HCT116 (cell line): ENCODE results near the gene TTBK1. TPM values are rescaled to one million over a fixed set of nuclear protein-coding genes. Genes with fewer than 3 reads are reported as not detected.

Source experiments
- ATAC-seq: fragments of 200-7000 bp; cut with Tn5 transposase; 2 replicates; pipeline ENCODE4 v1.9.1; 2020; ENCODE audit warnings: mild to moderate bottlenecking, moderate library complexity
- BruUV-seq: library from RNA; stranded (reverse); fragments of 400-500 nt; replicated peaks from 2 replicates; lab custom pipeline; 2021; lab: Mats Ljungman, UMichigan
- CTCF ChIA-PET: fragments of 300-600 bp; sonication (Branson Sonifier 250); formaldehyde crosslinking; loops from one replicate; lab custom pipeline; 2021; ENCODE audit warnings: antibody characterized with exemption; lab: Charles Lee
- POLR2A ChIA-PET: fragments of 300-600, 350-600 bp; sonication (Branson Sonifier 250); formaldehyde crosslinking; loops from one replicate; lab custom pipeline; 2021; ENCODE audit warnings: antibody characterized with exemption; lab: Charles Lee
- RAD21 ChIA-PET, 2 experiments: fragments of 300-600 bp; sonication (Branson Sonifier 250); formaldehyde crosslinking; loops; one replicate each; lab custom pipeline; 2023; ENCODE audit warnings: low total read pairs in 2 of 2; ENCODE audit not compliant: uncharacterized antibody in 2 of 2, unreplicated experiment in 2 of 2, low non-redundant PET in 1 of 2; lab: Charles Lee
- DNase-seq: peaks from one replicate; pipeline ENCODE4 v3.0.0-alpha.2; 2010; ENCODE audit warnings: low read depth, low spot score
- H2AFZ ChIP-seq: fragments of 200-600 bp; shearing (Covaris generic), sonication (generic); 2 replicates; pipeline ENCODE4 v1.6.1; 2017; ENCODE audit warnings: low read depth, mixed run types, mixed read lengths, antibody characterized with exemption, low read length; ENCODE audit not compliant: poor library complexity, severe bottlenecking
- H3K27ac ChIP-seq: 2 replicates; pipeline ENCODE4 v1.5.1; 2012; ENCODE audit warnings: low read depth, low read length
- H3K27me3 ChIP-seq: fragments of 200-600 bp; sonication (generic); 2 replicates; pipeline ENCODE4 v1.6.1; 2016; ENCODE audit warnings: mixed run types, low read length, mixed read lengths; ENCODE audit not compliant: insufficient read depth
- H3K36me3 ChIP-seq, 2 experiments: fragments of 200-500 bp in 1 of 2; fragments of 200-600 bp in 1 of 2; sonication (Bioruptor generic) in 1 of 2; sonication (generic) in 1 of 2; 2 replicates each; pipeline versions ENCODE4 v1.5.1 to v1.6.1; 2014 to 2016; ENCODE audit warnings: low read length in 2 of 2, inconsistent platforms in 1 of 2, mixed read lengths in 1 of 2, mixed run types in 1 of 2; ENCODE audit not compliant: insufficient read depth in 2 of 2, control insufficient read depth in 1 of 2
- H3K4me1 ChIP-seq, 2 experiments: fragments of 200-600 bp in 1 of 2; sonication (generic) in 1 of 2; 2 replicates each; pipeline versions ENCODE4 v1.5.1 to v1.6.1; 2012 to 2017; ENCODE audit warnings: low read length in 2 of 2, inconsistent platforms in 1 of 2, mild to moderate bottlenecking in 1 of 2, mixed read lengths in 1 of 2, mixed run types in 1 of 2, moderate library complexity in 1 of 2; ENCODE audit not compliant: insufficient read depth in 2 of 2, control insufficient read depth in 1 of 2
- H3K4me2 ChIP-seq: fragments of 200-600 bp; sonication (generic); 2 replicates; pipeline ENCODE4 v1.6.1; 2017; ENCODE audit warnings: mixed run types, low read length, mixed read lengths
- H3K4me3 ChIP-seq, 2 experiments: fragments of 200-600 bp in 1 of 2; sonication (generic) in 1 of 2; replicated peaks in 1 of 2; 2 replicates each; pipeline ENCODE4 v1.5.1; 2011 to 2016; ENCODE audit warnings: low read length in 2 of 2, control low read depth in 1 of 2, low read depth in 1 of 2, mild to moderate bottlenecking in 1 of 2, mixed read lengths in 1 of 2, mixed run types in 1 of 2
- H3K79me2 ChIP-seq: fragments of 200-600 bp; sonication (generic); 2 replicates; pipeline ENCODE4 v1.6.1; 2017; ENCODE audit warnings: mild to moderate bottlenecking, mixed run types, low read length, moderate library complexity, mixed read lengths; ENCODE audit not compliant: insufficient read depth
- H3K9ac ChIP-seq: fragments of 200-600 bp; sonication (generic); 2 replicates; pipeline ENCODE4 v1.6.1; 2016; ENCODE audit warnings: low read length, mixed read lengths
- H3K9me2 ChIP-seq: fragments of 200-600 bp; sonication (generic), shearing (Covaris generic); 2 replicates; pipeline ENCODE4 v1.6.1; 2017; ENCODE audit warnings: mixed run types, mild to moderate bottlenecking, moderate library complexity; ENCODE audit not compliant: insufficient read depth
- H3K9me3 ChIP-seq, 2 experiments: fragments of 200-500 bp in 1 of 2; fragments of 200-600 bp in 1 of 2; sonication (Bioruptor generic) in 1 of 2; sonication (generic) in 1 of 2; 2 replicates each; pipeline ENCODE4 v1.6.1; 2014 to 2017; ENCODE audit warnings: low read length in 2 of 2, mixed read lengths in 2 of 2, inconsistent platforms in 1 of 2, low read depth in 1 of 2, mild to moderate bottlenecking in 1 of 2, mixed run types in 1 of 2, moderate library complexity in 1 of 2; ENCODE audit not compliant: control insufficient read depth in 1 of 2, insufficient read depth in 1 of 2
- H4K20me1 ChIP-seq: fragments of 200-600 bp; sonication (generic), shearing (Covaris generic); 2 replicates; pipeline ENCODE4 v1.6.1; 2017; ENCODE audit warnings: mixed run types, mild to moderate bottlenecking, moderate library complexity; ENCODE audit not compliant: insufficient read depth
- ATF3 ChIP-seq: IDR thresholded peaks from 2 replicates; pipeline ENCODE4 v1.6.1; 2012
- POLR2AphosphoS5 ChIP-seq: IDR thresholded peaks from 2 replicates; pipeline ENCODE4 v1.6.1; 2011; ENCODE audit warnings: mild to moderate bottlenecking, low read depth, low read length, moderate library complexity
- RAD21 ChIP-seq: IDR thresholded peaks from 2 replicates; pipeline ENCODE4 v1.6.1; 2012; ENCODE audit warnings: low read depth, mild to moderate bottlenecking
- REST ChIP-seq: IDR thresholded peaks from 2 replicates; pipeline ENCODE4 v1.6.1; 2012; ENCODE audit warnings: low read depth
- TCF7L2 ChIP-seq: IDR thresholded peaks from 2 replicates; pipeline ENCODE4 v1.7.0; 2011; ENCODE audit warnings: borderline replicate concordance, inconsistent platforms; ENCODE audit not compliant: insufficient read depth, insufficient read length; ENCODE audit errors: extremely low read depth
- YY1 ChIP-seq: IDR thresholded peaks from 2 replicates; pipeline ENCODE4 v1.6.1; 2011; ENCODE audit warnings: low read length, low read depth, moderate library complexity, mild to moderate bottlenecking; ENCODE audit not compliant: insufficient replicate concordance; ENCODE audit errors: extremely low read depth
- ZNF274 ChIP-seq: fragments of 200-500 bp; sonication (Bioruptor generic); IDR thresholded peaks from 2 replicates; pipeline ENCODE4 v1.6.1; 2014; ENCODE audit warnings: mild to moderate bottlenecking, low read depth, low read length, inconsistent platforms
- intact Hi-C: fragments of 100-400 bp; cut with micrococcal nuclease; formaldehyde crosslinking; loops from 2 replicates; pipeline ENCODE4 v1.10.0; 2022
- total RNA-seq: library from RNA; stranded (reverse); gene quantifications from one replicate; pipeline ENCODE4 v1.2.1, GENCODE V29; 2021; ENCODE audit not compliant: unreplicated experiment
- TF ChIP-seq, protein P1 (sequence below), 3 experiments: fragments of 200-600 bp in 1 of 3; sonication (generic) in 1 of 3; IDR thresholded peaks in 2 of 3; conservative IDR thresholded peaks in 1 of 3; 2 replicates each; pipeline ENCODE4 v1.5.1; 2012 to 2017; ENCODE audit warnings: low read depth in 2 of 3, low read length in 2 of 3, antibody characterized with exemption in 1 of 3, borderline replicate concordance in 1 of 3, control low read depth in 1 of 3, mild to moderate bottlenecking in 1 of 3, mixed read lengths in 1 of 3, mixed run types in 1 of 3, moderate library complexity in 1 of 3; ENCODE audit not compliant: insufficient read depth in 1 of 3

Gene TTBK1
- total RNA-seq, 1 experiment from 2014 or later, result not detected

DNA sequence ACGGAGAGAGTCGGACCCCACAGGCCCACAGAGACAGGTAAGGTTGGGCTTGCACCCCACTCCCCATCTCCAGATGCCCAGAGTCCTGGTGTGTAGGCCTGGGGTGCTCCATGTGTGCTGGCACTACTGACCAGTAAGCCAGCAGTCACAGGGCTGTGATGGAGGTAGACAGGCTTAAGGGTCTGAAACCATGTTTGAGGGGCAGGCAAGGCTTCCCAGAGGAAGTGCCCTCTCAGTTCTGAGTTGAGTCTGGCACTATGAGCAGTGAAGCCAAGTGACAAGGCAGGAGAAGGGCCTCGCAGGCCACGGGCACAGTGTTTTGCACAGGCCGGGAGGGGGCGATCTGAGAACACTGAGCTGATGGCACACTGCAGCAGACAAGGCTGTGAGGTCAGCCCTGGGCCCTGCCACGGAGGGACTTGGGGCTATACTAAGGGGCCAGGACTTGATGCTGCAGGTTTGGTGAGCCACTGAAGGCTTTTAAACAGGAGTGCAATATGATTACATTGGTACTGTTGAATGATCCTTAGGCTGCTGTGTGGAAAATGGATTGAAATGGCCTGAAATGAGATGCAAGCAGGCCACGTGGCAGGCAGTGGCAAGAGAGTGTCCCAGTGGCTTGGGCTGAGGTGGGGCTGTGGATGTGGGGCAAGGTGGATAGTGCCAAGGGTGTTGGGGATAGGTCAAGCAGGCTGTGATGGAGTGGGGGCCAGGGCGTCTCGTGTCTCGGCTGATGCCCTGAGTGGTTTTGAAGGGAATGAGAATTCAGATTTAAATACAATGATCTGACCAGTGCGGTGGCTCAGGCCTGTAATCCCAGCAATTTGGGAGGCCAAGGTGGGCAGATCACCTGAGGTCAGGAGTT, 20.3 kb downstream of the TTBK1 start:
- CTCF ChIA-PET, result interaction anchor here (0.6 to 3.8 kb wide), 12 partner anchors 9 to 243 kb away, joined by 3 to 23 read pairs (median 4); partner anchors contain the start of genes DNPH1 and ZNF318
- intact Hi-C loops, result loop anchor here (1.0 kb wide), 3 partner anchors 71 to 243 kb away; no protein-coding TSS in a partner anchor
- Histone ChIP-seq H3K27me3 (no peaks in the 10 kb centered on the region), H3K4me2 (no peak overlapping the region), H3K9me3 (no peaks in the 10 kb centered on the region), H3K4me3 (no peak overlapping the region), H4K20me1 (no peaks in the 10 kb centered on the region), H3K36me3 (no peaks in the 10 kb centered on the region), H3K9me2 (no peaks in the 10 kb centered on the region), H3K4me1 (no peaks in the 10 kb centered on the region), H3K79me2 (no peaks in the 10 kb centered on the region), H3K9ac (no peak overlapping the region), H2AFZ (peak overlapping the region; percentile 90), H3K27ac (no peak overlapping the region)
- peak; percentile 99 for ATAC-seq
- RAD21 ChIA-PET, result interaction anchor here in 1 of 2 experiments (1.1 to 1.3 kb wide), 2 partner anchors 71 to 233 kb away, joined by 3 read pairs; no protein-coding TSS in a partner anchor
- TF ChIP-seq POLR2AphosphoS5 (0 out of 2 replicates have a peak, but pooled peaks have one; percentile 17), ATF3 (no peak), TCF7L2 (no peak), RAD21 (peak; percentile 97), ZNF274 (no peak), REST (no peak), YY1 (peak; percentile 23)
- TF ChIP-seq, protein P1, sequence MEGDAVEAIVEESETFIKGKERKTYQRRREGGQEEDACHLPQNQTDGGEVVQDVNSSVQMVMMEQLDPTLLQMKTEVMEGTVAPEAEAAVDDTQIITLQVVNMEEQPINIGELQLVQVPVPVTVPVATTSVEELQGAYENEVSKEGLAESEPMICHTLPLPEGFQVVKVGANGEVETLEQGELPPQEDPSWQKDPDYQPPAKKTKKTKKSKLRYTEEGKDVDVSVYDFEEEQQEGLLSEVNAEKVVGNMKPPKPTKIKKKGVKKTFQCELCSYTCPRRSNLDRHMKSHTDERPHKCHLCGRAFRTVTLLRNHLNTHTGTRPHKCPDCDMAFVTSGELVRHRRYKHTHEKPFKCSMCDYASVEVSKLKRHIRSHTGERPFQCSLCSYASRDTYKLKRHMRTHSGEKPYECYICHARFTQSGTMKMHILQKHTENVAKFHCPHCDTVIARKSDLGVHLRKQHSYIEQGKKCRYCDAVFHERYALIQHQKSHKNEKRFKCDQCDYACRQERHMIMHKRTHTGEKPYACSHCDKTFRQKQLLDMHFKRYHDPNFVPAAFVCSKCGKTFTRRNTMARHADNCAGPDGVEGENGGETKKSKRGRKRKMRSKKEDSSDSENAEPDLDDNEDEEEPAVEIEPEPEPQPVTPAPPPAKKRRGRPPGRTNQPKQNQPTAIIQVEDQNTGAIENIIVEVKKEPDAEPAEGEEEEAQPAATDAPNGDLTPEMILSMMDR (IDR thresholded peaks at IDR 0.05 in 2 of 3, conservative IDR thresholded peaks at IDR 0.05 in 1 of 3; ENCODE audit: borderline replicate concordance in 1 of 3, insufficient read depth in 1 of 3, low read depth in 2 of 3, low read length in 2 of 3), result peak; percentile 86 to 91 (median 88)
- no TSS peak for BruUV-seq
- peak; percentile 51 for DNase-seq
- POLR2A ChIA-PET, result no interaction called here
